Stomach smooth muscle (tissue), 2 donors: ENCODE data around the gene SEMA3D.

ENCODE experiments used
- H3K27ac ChIP-seq: one replicate; pipeline ENCODE4 v1.7.0; 2013; ENCODE audit warnings: mild to moderate bottlenecking, low read length, inconsistent platforms
- H3K27me3 ChIP-seq, 2 donors: one replicate each; pipeline ENCODE4 v1.7.0; 2013; ENCODE audit warnings: low read length in 2 of 2; ENCODE audit not compliant: insufficient read depth in 2 of 2, control insufficient read depth in 1 of 2
- H3K36me3 ChIP-seq, 2 donors: one replicate each; pipeline ENCODE4 v1.7.0; 2013; ENCODE audit warnings: low read length in 2 of 2; ENCODE audit not compliant: control insufficient read depth in 2 of 2, insufficient read depth in 2 of 2
- H3K4me1 ChIP-seq: one replicate; pipeline ENCODE4 v1.7.0; 2013; ENCODE audit warnings: low read length; ENCODE audit not compliant: control insufficient read depth, insufficient read depth
- H3K4me3 ChIP-seq, 2 donors: one replicate each; pipeline ENCODE4 v1.7.0; 2013; ENCODE audit warnings: low read length in 2 of 2
- H3K9ac ChIP-seq, 2 donors: one replicate each; pipeline ENCODE4 v1.7.0; 2013; ENCODE audit warnings: low read length in 2 of 2, mild to moderate bottlenecking in 1 of 2
- H3K9me3 ChIP-seq, 2 donors: one replicate each; pipeline ENCODE4 v1.7.0; 2013; ENCODE audit warnings: low read length in 2 of 2; ENCODE audit not compliant: control insufficient read depth in 2 of 2
- donor health status: healthy.
- donor health status: Pancreatic carcinoma.

The SEMA3D gene

DNA sequence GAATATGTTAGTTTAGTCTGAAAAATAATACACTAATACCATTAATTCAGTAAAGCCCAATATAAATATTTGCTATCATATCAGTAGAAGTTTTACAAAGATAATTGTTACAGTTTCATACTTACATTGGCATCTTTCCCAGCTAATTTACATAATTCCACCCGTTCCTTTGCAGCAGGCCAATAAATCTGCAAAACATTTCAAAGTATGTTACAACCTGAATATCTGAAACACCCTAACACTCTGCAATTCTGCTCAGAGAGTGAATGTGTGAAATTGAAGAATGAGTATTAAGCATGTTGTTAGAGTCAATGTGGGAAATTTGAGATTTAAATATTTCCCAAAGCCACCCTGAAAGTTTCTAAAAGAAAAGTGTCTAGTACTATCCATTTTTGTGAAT lies 105.5 kb downstream of the SEMA3D start:
- no peak overlapping the region for H3K4me3 ChIP-seq
- no peak overlapping the region for H3K9ac ChIP-seq
- no peak overlapping the region for H3K27ac ChIP-seq
- H3K27me3 ChIP-seq: no peaks in the 10 kb centered on the region
- no peaks in the 10 kb centered on the region for H3K9me3 ChIP-seq
- H3K4me1 ChIP-seq: no peaks in the 10 kb centered on the region
- H3K36me3 ChIP-seq: no peaks in the 10 kb centered on the region

DNA sequence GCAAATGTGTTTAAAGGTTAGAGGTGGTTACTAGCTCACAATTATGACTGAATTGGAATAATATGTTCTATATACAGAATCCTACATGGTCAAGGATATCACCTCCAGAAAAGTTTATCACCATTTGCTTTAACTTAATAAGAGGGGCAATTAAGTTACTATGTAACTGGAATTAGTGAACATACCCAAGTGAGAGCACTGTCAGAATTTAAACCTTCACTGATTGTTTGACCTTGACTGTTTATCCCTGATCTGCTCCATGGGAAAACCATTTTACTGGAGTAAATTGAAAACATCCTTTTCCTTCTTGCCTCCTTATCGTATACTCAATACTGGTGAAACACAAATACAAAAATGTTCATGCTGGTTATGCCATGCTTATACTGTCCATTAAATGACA lies 107.4 kb downstream of the SEMA3D start:
- no peaks in the 10 kb centered on the region for H3K9me3 ChIP-seq
- no peaks in the 10 kb centered on the region for H3K36me3 ChIP-seq
- H3K4me1 ChIP-seq: no peaks in the 10 kb centered on the region
- no peaks in the 10 kb centered on the region for H3K27me3 ChIP-seq
- H3K4me3 ChIP-seq: no peak overlapping the region
- H3K27ac ChIP-seq: no peak overlapping the region
- H3K9ac ChIP-seq: no peak overlapping the region

DNA sequence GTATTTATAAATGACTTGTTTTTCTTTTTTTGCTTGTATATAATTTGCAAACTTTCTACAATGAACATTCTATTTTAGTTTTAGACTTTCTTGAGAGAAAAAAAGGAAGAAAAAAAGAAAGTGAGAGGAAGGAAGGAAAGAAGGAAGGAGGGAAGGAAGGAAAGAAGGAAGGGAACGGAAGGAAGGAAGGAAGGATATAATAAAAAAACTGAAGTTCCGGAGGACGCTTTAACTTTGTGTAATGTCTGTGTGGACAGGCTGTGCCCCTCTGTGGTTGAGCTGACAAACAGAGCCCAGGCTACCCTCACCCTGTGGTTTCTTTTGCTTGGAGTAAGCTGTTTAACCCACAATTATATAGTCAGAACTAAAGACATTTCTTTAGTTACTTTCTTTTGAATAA lies 108.7 kb downstream of the SEMA3D start:
- no peak overlapping the region for H3K27ac ChIP-seq
- H3K36me3 ChIP-seq: no peaks in the 10 kb centered on the region
- no peak overlapping the region for H3K4me3 ChIP-seq
- H3K9me3 ChIP-seq: no peaks in the 10 kb centered on the region
- no peak overlapping the region for H3K9ac ChIP-seq
- H3K27me3 ChIP-seq: no peaks in the 10 kb centered on the region
- no peaks in the 10 kb centered on the region for H3K4me1 ChIP-seq

DNA sequence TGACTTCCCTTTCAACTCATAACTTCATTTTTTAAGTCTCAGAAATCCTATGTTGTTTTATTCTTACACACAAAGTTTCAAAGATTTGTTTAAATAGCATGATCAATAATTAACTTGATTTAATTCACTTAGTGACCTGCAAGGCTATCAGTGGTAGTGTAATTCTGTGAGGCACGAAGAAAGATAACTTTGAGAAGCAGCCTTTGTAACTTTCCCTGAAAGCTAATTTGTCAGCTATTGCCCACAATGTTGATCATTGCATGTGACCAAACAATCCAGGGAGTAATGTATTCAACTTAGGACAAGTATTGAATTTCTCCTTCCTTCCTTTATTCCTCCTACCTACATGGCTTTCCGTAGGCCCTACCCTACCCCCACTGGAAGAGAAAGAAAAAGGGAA lies 111.0 kb downstream of the SEMA3D start:
- H3K36me3 ChIP-seq: no peaks in the 10 kb centered on the region
- no peaks in the 10 kb centered on the region for H3K27me3 ChIP-seq
- H3K27ac ChIP-seq: no peak overlapping the region
- H3K4me3 ChIP-seq: no peak overlapping the region
- no peaks in the 10 kb centered on the region for H3K4me1 ChIP-seq
- H3K9ac ChIP-seq: no peak overlapping the region
- H3K9me3 ChIP-seq: no peaks in the 10 kb centered on the region

DNA sequence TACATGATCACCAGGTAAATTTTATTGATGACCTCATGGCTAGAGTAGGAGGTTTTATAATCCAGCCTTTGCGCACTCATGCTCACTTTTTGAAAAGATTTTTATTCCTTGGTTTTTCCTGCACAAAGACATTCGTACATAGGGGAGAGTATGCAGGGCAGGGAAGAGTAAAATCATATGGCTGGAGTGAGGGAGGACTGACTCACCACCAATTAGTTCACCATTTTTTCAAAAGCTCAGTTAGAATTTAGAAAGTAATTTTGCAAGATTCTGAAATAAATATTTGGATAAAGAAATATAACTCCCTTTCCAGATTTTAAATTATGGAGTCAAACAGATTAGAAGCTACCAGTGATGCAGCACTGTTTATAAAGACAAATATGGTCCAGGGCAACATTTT lies 111.9 kb downstream of the SEMA3D start:
- no peaks in the 10 kb centered on the region for H3K36me3 ChIP-seq
- no peak overlapping the region for H3K27ac ChIP-seq
- H3K4me1 ChIP-seq: no peaks in the 10 kb centered on the region
- no peaks in the 10 kb centered on the region for H3K27me3 ChIP-seq
- H3K9ac ChIP-seq: no peak overlapping the region
- H3K4me3 ChIP-seq: no peak overlapping the region
- no peaks in the 10 kb centered on the region for H3K9me3 ChIP-seq

DNA sequence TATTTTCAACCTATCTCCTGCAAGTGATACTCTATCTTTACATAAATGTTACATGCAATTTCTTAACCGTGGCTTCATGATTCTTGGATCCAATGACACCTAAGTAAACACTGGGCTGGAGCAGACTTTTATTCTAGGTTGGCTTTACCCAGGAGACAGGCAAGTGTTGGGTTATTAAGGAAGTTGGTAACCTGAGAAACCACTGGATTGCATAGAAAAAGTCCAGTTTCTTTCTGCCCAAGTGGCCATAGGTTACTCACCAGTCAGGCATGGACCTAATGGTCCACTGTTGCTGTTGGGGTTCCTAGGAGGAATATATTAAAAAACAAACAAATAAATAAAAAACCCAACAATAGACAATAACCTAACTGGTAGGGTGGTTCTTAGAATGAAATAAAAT lies 112.8 kb downstream of the SEMA3D start:
- no peak overlapping the region for H3K27ac ChIP-seq
- no peaks in the 10 kb centered on the region for H3K4me1 ChIP-seq
- no peaks in the 10 kb centered on the region for H3K36me3 ChIP-seq
- H3K9ac ChIP-seq: no peak overlapping the region
- no peaks in the 10 kb centered on the region for H3K9me3 ChIP-seq
- no peaks in the 10 kb centered on the region for H3K27me3 ChIP-seq
- no peak overlapping the region for H3K4me3 ChIP-seq

DNA sequence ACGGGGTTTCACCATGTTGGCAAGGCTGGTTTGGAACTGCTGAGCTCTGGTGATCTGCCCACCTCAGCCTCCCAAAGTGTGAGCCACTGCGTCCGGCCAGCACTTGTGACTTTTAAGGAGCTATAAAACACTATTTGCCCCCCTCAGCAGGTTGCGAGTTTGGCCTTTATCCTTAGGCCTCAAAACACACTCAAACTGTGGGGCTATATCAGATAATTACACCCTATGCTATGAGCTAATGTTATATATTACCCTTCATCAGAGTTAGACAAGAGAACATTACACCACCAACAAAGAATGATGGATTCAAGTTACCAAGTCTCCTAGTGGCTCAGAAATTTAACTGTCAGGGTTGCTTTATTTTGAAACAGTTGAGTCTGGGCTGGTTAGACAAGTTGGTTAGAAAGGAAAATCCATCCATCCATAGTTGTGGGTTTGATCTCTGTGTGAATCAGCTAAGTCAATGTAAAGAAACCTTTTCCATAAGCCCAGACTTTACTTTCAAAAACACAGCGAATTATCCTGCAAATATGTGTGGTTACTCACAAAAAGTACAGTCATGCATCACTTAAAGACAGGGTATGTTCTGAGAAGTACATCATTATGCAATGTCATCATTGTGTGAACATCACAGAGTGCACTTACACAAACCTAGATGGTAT lies 115.8 kb downstream of the SEMA3D start:
- Histone ChIP-seq H3K36me3 (no peaks in the 10 kb centered on the region), H3K27me3 (no peaks in the 10 kb centered on the region), H3K9me3 (no peaks in the 10 kb centered on the region), H3K27ac (no peak overlapping the region), H3K4me3 (no peak overlapping the region), H3K4me1 (no peaks in the 10 kb centered on the region), H3K9ac (no peak overlapping the region)

DNA sequence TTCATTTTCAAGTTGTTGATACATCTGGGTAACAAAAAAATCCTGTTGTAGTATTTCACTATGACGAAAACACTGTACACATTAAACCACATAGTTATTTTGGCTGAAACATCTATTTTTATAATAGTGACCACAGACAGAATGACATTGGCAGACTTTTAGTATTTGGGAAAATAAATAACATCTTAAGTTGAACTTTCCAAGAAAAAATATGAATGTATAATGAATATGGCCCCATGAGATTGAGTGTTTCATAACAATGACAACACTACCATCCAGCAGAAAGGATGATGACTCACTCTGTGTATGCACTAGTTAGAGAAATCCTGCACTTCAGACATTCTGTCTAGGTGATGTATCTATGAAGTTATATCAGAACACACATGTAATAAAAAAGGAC lies 118.1 kb downstream of the SEMA3D start:
- Histone ChIP-seq H3K27me3 (no peaks in the 10 kb centered on the region), H3K27ac (no peak overlapping the region)

DNA sequence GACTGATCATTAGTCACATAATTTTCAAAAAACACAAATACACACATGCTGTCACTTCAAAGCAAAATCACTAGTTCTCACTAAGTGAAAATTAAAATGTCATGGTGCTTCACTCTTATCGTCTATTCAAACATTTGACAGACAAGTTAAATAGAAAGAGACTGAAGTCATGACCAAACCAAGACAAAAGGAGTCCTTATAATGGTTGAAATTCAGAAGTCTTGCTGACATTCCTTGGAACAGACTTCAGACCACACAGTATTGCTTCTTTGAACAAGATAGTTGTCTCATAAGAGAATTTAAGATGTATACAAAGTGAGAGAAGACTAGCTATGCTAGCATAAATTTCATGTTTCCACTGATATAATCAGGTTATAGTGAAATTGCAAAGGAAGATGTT lies 119.5 kb downstream of the SEMA3D start:
- H3K9ac ChIP-seq: no peak overlapping the region
- H3K9me3 ChIP-seq: no peaks in the 10 kb centered on the region

More for the DNA sequence above, 118.1 kb downstream of the SEMA3D start:
- Histone ChIP-seq H3K9ac (no peak overlapping the region), H3K36me3 (no peaks in the 10 kb centered on the region), H3K4me3 (no peak overlapping the region), H3K4me1 (no peaks in the 10 kb centered on the region), H3K9me3 (no peaks in the 10 kb centered on the region)

DNA sequence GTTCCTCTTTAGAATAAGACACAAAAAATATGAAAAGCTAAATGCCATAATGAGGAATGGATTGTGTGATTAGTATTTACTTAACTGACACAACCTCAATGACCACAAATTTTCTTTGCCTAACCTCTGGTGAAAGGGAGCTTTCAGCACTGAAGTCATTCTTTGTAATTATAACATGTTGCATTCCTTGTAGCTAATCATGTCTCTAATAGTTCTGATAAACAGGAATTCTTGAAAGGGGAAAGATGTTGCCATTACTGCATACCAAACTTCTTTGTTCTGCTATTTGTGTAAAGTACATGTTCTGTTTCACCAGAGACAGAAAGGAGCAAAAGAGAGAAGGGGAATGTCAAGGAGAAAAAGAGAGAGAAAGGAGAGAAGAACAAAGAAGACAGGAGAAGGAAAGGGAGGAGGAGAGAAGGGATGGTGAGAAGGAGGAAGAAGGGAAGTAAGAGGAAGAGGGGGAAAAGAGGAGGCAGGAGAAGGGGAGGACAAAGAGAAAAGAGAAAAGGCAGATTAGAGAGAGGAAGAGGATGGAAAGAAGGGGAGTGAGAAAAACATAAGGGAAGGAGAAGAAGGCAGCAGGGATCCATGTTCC lies 120.9 kb downstream of the SEMA3D start:
- no peaks in the 10 kb centered on the region for H3K4me1 ChIP-seq
- H3K9me3 ChIP-seq: no peaks in the 10 kb centered on the region
- no peaks in the 10 kb centered on the region for H3K27me3 ChIP-seq
- H3K36me3 ChIP-seq: no peaks in the 10 kb centered on the region
- H3K27ac ChIP-seq: no peak overlapping the region
- no peak overlapping the region for H3K9ac ChIP-seq
- H3K4me3 ChIP-seq: no peak overlapping the region

More for the DNA sequence above, 119.5 kb downstream of the SEMA3D start:
- Histone ChIP-seq H3K36me3 (no peaks in the 10 kb centered on the region), H3K4me1 (no peaks in the 10 kb centered on the region), H3K4me3 (no peak overlapping the region), H3K27ac (no peak overlapping the region), H3K27me3 (no peaks in the 10 kb centered on the region)

DNA sequence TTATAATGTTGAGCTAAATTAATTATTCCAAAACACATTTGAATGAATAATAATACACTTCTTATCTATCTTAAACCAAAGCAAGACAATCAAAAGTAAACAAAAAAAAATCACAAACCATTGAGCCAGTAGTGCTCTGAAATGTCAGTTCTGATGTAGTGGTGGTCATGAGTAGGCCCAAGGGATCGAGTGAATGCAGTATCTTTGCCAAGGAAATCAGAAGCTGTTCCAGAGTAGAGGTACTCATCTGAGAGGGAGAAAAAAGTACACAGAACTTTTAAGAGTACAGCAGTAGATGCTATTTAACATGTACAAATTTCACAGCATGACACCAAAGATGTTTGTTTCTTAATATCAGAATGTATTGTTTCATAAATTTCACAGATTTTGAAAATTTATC lies 121.5 kb downstream of the SEMA3D start:
- no peaks in the 10 kb centered on the region for H3K27me3 ChIP-seq
- H3K27ac ChIP-seq: no peak overlapping the region
- no peaks in the 10 kb centered on the region for H3K4me1 ChIP-seq
- no peaks in the 10 kb centered on the region for H3K36me3 ChIP-seq
- no peak overlapping the region for H3K4me3 ChIP-seq
- no peaks in the 10 kb centered on the region for H3K9me3 ChIP-seq
- H3K9ac ChIP-seq: no peak overlapping the region
